Ishikawa (cell line): ENCODE results near the gene ACTA2.

ENCODE experiments used
- CEBPB ChIP-seq: IDR thresholded peaks from 2 replicates; pipeline ENCODE4 v1.6.1; 2012
- CREB1 ChIP-seq: IDR thresholded peaks from 2 replicates; pipeline ENCODE4 v1.6.1; 2012; ENCODE audit warnings: low read depth
- EGR1 ChIP-seq: IDR thresholded peaks from 2 replicates; pipeline ENCODE4 v1.6.1; 2012
- EP300 ChIP-seq: IDR thresholded peaks from 2 replicates; pipeline ENCODE4 v1.6.1; 2012; ENCODE audit warnings: borderline replicate concordance
- FOXM1 ChIP-seq: IDR thresholded peaks from 2 replicates; pipeline ENCODE4 v1.6.1; 2012; ENCODE audit warnings: low read depth, borderline replicate concordance
- RAD21 ChIP-seq: IDR thresholded peaks from 2 replicates; pipeline ENCODE4 v1.6.1; 2012; ENCODE audit warnings: low read depth
- TAF1 ChIP-seq: IDR thresholded peaks from 2 replicates; pipeline ENCODE4 v1.6.1; 2012; ENCODE audit warnings: low read depth, mild to moderate bottlenecking
- TEAD4 ChIP-seq: IDR thresholded peaks from 2 replicates; pipeline ENCODE4 v1.6.1; 2012
- YY1 ChIP-seq: IDR thresholded peaks from 2 replicates; pipeline ENCODE4 v1.6.1; 2012; ENCODE audit warnings: low read depth
- ZBTB7A ChIP-seq: IDR thresholded peaks from 2 replicates; pipeline ENCODE4 v1.6.1; 2012; ENCODE audit warnings: low read depth
- TF ChIP-seq, protein P1 (sequence below): IDR thresholded peaks from 2 replicates; pipeline ENCODE4 v1.6.1; 2012
- TF ChIP-seq, protein P2 (sequence below): IDR thresholded peaks from 2 replicates; pipeline ENCODE4 v1.6.1; 2012; ENCODE audit warnings: low read depth, mild to moderate bottlenecking

DNA sequence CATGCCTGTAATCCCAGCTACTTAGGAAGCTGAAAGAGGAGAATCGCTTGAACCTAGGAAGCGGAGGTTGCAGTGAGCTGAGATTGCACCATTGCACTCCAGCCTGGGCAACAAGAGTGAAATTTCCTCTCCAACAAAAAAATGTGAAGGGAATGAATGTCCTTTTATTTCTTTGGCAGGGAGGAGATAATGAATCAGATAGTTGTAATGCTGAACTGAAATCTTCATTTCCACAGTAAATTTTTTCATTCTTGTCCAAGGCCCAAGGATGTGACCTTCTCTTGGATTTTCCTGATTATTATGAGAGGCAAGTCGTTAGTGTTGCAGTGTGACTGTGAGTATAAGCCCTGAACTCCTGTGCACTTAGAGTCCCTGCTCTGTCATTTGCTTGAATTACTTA lies 59.0 kb downstream of the ACTA2 start:
- no peak for TF ChIP-seq CEBPB
- TF ChIP-seq, protein P1, sequence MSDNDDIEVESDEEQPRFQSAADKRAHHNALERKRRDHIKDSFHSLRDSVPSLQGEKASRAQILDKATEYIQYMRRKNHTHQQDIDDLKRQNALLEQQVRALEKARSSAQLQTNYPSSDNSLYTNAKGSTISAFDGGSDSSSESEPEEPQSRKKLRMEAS: no peak
- no peak for TF ChIP-seq ZBTB7A
- no peak for TF ChIP-seq RAD21
- no peak for TF ChIP-seq TAF1
- TF ChIP-seq EP300: no peak
- no peak for TF ChIP-seq EGR1
- no peak for TF ChIP-seq FOXM1
- TF ChIP-seq, protein P2, sequence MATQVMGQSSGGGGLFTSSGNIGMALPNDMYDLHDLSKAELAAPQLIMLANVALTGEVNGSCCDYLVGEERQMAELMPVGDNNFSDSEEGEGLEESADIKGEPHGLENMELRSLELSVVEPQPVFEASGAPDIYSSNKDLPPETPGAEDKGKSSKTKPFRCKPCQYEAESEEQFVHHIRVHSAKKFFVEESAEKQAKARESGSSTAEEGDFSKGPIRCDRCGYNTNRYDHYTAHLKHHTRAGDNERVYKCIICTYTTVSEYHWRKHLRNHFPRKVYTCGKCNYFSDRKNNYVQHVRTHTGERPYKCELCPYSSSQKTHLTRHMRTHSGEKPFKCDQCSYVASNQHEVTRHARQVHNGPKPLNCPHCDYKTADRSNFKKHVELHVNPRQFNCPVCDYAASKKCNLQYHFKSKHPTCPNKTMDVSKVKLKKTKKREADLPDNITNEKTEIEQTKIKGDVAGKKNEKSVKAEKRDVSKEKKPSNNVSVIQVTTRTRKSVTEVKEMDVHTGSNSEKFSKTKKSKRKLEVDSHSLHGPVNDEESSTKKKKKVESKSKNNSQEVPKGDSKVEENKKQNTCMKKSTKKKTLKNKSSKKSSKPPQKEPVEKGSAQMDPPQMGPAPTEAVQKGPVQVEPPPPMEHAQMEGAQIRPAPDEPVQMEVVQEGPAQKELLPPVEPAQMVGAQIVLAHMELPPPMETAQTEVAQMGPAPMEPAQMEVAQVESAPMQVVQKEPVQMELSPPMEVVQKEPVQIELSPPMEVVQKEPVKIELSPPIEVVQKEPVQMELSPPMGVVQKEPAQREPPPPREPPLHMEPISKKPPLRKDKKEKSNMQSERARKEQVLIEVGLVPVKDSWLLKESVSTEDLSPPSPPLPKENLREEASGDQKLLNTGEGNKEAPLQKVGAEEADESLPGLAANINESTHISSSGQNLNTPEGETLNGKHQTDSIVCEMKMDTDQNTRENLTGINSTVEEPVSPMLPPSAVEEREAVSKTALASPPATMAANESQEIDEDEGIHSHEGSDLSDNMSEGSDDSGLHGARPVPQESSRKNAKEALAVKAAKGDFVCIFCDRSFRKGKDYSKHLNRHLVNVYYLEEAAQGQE: no peak
- no peak for TF ChIP-seq TEAD4
- no peak for TF ChIP-seq CREB1
- no peak for TF ChIP-seq YY1
